HG03108 (cell line): Measurements from ENCODE around the gene MTRFR.

Experiments
- ATAC-seq: cut with Tn5 transposase; IDR thresholded peaks from one replicate; pipeline ENCODE4 v1.9.1; 2021; ENCODE audit warnings: moderate library complexity; ENCODE audit not compliant: unreplicated experiment

MTRFR gene

DNA sequence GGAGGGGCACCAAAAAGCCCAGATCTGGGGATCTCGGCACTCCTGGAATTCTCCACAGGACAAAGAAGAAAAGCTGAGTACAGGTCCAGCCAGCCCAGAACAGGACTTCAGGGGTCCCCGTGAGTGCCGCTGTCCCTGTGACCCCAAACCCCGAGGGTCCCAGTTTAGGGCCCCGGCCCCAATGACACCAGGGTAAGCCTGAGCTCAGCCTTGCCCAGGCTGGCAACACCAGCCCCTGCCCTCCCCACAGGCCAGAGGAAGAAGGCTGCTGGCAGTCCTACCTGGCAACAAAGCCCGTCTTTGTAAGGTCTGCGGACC is 36.6 kb downstream of the MTRFR start:
- no peak for ATAC-seq

DNA sequence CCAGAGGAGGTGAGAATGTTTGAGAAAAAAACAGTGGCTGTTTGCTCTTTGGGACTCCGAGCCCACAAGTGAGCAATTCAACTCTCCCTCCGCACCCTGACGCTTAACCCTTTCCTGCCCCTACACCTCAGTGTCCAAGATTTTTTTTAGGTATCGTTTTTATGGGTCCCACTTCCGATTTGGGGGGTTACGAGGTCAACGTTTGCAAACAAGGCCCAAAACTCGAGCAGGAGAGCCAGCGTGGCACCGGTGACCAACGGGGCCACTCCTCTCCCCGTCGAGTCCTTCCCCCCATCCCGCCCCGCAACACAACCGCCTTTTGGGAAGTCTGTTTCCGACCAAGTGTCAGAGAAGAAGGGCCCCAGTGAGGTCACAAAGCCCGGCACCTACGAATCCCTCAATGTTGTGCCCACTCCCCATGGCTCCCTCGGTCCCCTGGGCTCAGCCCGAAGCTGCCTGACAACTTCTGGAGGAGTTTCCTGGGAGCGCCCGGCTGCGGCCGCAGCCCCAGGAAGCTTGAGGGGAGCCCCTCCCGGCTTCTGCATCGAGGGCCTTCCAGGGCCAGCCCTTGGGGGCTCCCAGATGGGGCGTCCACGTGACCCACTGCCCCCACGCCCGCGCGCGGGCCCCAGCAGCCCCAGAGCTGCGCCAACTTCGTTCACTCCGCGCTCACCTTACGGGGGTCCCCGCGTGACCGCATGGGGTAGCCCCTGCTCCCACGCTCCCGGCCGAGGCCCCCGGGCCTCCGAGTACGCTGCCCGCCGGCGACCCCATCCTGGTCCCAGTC is 37.2 kb downstream of the MTRFR start:
- no peak for ATAC-seq

DNA sequence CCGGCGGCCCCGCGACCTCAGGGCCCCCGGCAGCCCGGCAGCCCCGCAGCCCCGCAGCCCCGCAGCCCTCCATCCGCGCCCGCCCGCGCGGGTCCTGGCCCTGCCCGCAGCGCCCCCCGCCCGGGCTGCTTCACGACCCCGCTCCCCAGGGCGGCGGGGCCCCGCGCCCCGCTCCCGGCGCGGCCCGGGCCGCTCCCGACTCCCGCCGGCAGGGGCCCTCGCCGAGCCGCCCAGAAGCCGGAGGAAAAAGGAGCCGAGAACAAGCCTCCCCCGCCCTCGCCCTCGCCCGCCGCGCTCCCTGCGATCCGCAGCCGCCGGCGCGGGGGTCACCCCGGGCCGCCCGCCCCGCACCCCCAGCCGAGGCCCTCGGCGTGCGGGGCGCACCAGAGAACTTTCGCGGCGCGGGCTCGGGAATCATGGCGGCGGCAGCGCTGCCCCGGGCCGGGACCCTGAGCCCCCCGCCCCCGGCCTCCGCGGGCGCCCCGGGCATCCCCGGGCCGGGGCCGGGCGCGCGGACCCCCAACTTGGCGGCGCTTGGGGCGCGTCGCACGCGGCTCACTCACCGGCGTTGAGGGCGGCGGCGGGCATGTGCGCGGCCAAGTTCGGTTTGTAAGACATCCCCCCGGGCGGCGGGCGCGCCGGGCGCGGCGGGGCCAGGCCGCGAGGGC is 37.9 kb downstream of the MTRFR start:
- ATAC-seq, result peak; percentile 49

DNA sequence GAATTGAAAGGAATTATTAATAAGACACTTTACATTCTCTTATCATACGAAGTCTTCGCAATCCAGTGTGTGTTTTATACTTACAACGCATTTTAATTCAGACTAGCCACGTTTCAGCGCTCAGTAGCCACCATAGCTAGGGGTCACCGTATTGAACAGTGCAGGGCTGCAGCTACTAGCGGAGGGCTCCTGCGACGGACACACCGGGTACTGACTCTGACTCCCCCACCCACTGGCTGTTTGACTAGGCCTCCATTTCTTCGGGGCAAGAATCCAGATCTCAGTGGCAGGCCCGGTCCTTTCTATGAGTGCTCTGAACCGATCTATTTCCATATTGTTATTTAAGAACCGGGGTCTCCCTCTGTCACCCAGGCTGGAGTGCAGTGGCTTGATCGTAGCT is 39.9 kb downstream of the MTRFR start:
- ATAC-seq, result no peak

- peak; percentile 92 for ATAC-seq
Observed at GRCh38 chr12:123278101-123278627, 44.9 kb downstream of the MTRFR start.

DNA sequence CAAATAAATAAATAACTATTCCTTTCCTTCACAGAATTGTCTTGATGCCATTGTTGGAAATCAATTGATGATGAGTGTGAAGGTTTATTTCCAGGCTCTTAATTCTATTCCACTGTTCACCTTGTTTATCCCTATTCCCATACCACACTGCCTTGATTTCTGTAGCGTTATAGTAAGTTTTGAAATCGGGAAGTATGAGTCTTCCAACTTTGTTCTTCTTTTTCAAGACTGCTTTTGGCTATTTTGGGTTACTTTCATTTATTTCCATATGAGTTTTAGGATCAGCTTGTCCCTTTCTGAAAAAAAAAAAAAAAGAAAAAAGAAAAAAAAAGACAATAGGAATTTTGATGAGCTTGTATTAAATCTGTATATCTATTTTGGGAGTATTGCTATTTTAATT is 47.7 kb downstream of the MTRFR start:
- no peak for ATAC-seq

DNA sequence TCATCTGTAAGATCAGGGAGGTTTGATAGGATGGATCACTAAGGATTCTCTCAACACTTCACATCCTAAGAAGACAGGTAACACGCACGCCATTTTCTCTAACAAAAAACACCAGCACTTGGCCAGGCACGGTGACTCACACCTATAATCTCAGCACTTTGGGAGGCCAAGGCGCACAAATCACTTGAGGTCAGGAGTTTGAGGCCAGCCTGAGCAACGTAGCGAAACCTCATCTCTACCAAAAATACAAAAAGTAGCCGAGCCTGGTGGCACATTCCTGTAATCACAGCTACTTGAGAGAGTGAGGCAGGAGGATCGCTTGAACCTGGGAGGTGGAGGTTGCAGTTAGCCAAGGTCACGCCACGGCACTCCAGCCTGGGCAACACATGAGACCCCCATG is 48.9 kb downstream of the MTRFR start:
- ATAC-seq, result no peak

DNA sequence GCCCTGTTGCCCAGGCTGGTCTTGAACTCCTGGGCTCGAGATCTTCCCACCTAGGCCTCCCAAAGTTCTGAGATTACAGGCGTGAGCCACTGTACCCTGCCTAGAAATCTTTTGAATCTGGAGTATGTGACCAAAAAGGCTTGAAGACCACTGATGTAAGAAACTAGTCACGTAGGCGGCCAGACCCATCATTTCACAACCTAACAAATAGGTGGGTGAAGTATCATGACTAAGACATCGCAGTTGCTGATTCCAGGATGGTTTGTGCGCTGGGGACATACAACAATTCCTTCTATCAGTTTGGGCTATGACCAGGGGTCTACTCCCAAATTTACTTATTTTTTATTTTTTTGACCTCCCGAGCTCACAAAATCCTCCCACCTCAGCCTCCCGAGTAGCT is 50.2 kb downstream of the MTRFR start:
- no peak for ATAC-seq

DNA sequence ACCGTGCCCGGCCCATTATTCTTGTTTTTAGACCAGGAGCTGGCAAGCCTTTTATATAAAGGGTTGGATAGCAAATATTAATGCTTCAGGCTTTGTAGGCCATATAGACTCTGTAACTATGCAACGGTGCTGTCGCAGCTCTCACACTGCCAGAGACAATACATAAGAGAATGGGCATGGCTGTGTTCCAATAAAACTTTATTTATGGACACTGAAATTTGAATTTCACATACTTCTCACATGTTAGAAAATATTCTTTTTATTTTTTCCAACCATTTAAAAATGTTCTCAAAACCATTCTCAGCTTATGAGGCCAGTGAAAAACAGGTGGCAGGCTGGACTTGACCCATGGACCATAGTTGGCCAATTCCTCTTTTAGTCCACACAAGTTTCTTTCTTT is 51.4 kb downstream of the MTRFR start:
- no peak for ATAC-seq

DNA sequence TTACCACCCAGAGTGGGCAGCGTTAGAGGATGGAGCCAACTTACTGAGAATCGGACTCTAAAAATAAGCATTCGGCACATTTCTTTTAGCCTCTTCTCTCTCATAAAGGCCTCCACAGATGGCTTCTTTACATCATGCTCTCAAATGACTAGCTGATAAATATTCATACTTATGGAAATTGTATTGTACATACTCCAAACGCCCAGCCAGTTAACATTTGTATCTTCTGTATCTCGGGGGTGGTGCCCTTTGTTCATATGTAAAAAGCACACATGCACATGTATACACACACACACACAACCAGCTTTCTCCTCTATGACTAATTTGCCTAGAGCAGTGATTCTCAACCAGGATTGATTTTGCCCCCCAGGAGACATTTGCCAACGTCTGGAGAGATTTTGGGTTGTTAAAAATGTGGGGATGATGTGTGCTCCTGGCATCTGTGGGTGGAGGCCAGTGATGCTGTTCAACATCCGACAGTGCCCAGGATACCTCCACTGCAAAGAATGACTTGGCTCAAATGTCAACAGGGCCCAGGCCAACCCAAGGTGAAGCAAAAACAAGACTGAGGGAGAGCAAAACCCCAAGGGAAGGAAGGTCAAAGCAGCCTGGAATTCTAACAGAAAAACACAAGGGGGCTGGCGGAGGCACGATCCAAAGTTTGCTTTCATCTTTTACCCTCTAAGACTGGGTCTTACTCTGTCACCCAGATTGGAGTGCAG is 53.6 kb downstream of the MTRFR start:
- no peak for ATAC-seq

GRCh38 chr12:123288751-123289346 is 55.6 kb downstream of the MTRFR start:
- no peak for ATAC-seq

DNA sequence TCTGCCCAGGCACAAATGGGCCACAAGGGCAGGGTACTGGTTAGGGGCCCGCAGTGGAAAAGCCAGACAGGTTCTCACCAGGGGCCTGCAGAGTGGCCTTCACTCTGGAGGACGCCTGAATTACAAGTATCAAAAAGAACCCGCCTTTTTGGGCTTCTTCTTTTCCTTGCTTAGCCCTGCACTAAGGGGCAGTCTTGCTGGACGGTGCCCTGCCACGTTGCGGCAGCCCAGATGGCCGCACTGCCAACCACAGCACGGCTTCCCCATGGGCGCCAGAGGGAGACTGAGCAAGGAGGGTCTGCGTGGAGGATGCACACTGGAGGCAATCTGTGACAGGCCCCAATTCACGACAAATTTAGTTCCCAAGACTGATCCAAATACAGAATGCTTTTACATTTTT is 56.7 kb downstream of the MTRFR start:
- no peak for ATAC-seq

DNA sequence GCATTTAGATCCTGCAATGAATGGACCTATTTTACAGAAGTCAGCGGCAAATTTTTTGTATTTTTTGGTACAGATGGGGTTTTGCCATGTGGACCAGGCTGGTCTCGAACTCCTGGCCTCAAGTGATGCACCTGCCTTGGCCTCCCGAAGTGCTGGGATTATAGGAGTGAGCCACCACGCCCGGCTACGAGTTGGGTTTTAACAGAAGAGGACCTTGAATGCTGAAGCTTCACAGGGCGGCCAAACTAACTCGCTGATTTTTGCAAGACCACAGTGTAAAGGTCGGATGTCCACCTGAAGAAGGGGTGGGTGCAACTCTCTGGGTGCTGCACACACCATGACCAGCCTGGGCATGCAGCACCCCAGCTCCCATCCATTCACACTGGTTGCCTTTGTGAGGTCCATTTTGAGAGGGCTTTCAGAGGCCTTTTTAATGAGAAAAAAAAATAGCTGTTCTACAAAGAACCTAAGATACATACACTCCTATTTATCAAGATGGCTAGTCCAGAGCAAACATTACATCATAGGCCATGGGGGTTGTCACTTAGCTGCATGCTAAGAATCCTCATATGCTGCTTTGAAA is 60.0 kb downstream of the MTRFR start:
- no peak for ATAC-seq

- no peak for ATAC-seq
Observed at GRCh38 chr12:123305136-123305535, 71.9 kb downstream of the MTRFR start.

DNA sequence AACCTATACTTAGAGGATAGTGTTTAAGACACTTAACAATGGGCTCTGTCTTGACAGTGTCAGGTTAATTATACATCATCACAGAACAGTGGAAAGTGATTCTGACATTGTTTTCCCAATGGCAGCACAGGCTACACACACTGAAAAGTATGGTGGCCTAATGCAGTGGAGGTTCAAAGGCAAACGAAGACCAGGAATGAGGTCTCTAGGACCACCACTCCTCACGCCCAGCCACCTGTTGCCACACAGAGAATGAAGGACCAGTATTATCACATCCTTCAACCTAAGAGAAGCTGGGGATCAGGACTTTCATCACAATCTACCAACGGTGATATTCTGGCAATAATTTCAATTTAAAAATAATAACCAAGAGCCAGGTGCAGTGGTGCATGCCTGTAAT is 73.0 kb downstream of the MTRFR start:
- no peak for ATAC-seq
